GM12878 (cell line): ENCODE data around the gene ROBO1. TPM values are rescaled to one million over a fixed set of nuclear protein-coding genes. Genes with fewer than 3 reads are reported as not detected.

Experiments used
- BHLHE40 ChIP-seq, 2 experiments: fragments of 450-650 bp in 1 of 2; IDR thresholded peaks; 2 replicates each; pipeline ENCODE4 v1.6.1; 2011 to 2017; ENCODE audit warnings: low read depth in 2 of 2, borderline replicate concordance in 1 of 2, improper control_type of control experiment in 1 of 2, low read length in 1 of 2, mild to moderate bottlenecking in 1 of 2
- MTA3 ChIP-seq: IDR thresholded peaks from 2 replicates; pipeline ENCODE4 v1.6.1; 2012; ENCODE audit warnings: low read length, inconsistent platforms, borderline replicate concordance
- RB1 ChIP-seq: fragments of 450-650 bp; formaldehyde crosslinking; IDR thresholded peaks from 2 replicates; pipeline ENCODE4 v1.6.1; 2017; ENCODE audit warnings: mild to moderate bottlenecking, borderline replicate concordance
- RBBP5 ChIP-seq: fragments of 200-600 bp; sonication (generic); conservative IDR thresholded peaks from 2 replicates; pipeline ENCODE4 v1.6.1; 2016
- polyA plus RNA-seq, 11 experiments: library from polyadenylated mRNA; depleted of rRNA in 4 of 11; unstranded in 6 of 11; stranded (reverse) in 5 of 11; fragments of >200 nt; fragmentation: Nextera tagmentation in 4 of 11; fragmentation: Illumina TruSeq in 1 of 11; extraction: Ambion mirVana in 4 of 11; extraction: Trizol in 1 of 11; gene quantifications; 1 replicate in 1 of 11; 2 replicates in 10 of 11; pipeline versions ENCODE4 v1.2.1 to v1.2.3, GENCODE V29; 2011 to 2016; ENCODE audit warnings: inconsistent platforms in 2 of 11, missing spikeins in 2 of 11, low read depth in 1 of 11
- total RNA-seq, 4 experiments: library from RNA; depleted of rRNA in 3 of 4; stranded (reverse); fragments of >200 nt in 3 of 4; fragmentation: Illumina TruSeq in 1 of 4; extraction: Trizol in 1 of 4; gene quantifications; 2 replicates each; pipeline versions ENCODE4 v1.2.1 to v1.2.3, GENCODE V29; 2013 to 2021
- TF ChIP-seq, protein P1 (sequence below): fragments of 450-650 bp; IDR thresholded peaks from 2 replicates; pipeline ENCODE4 v1.6.1; 2017; ENCODE audit warnings: mild to moderate bottlenecking, moderate library complexity
- TF ChIP-seq, protein P2 (sequence below): fragments of 450-650 bp; IDR thresholded peaks from 2 replicates; pipeline ENCODE4 v1.6.1; 2017; ENCODE audit warnings: low read depth, mild to moderate bottlenecking, moderate library complexity
- TF ChIP-seq, protein P3 (sequence below): fragments of 450-650 bp; conservative IDR thresholded peaks from 2 replicates; pipeline ENCODE4 v1.6.1; 2017; ENCODE audit warnings: mild to moderate bottlenecking, moderate library complexity
- TF ChIP-seq, protein P4 (sequence below): fragments of 450-650 bp; IDR thresholded peaks from 2 replicates; pipeline ENCODE4 v1.6.1; 2017; ENCODE audit warnings: antibody characterized with exemption, mild to moderate bottlenecking, moderate library complexity

ROBO1 gene
- total and polyA plus RNA-seq, 10 of the 15 experiments (the other 5 are each of a cell fraction or from before 2014, with no cell fraction given), result 0.29 to 46.5 (median 1.2) TPM

DNA sequence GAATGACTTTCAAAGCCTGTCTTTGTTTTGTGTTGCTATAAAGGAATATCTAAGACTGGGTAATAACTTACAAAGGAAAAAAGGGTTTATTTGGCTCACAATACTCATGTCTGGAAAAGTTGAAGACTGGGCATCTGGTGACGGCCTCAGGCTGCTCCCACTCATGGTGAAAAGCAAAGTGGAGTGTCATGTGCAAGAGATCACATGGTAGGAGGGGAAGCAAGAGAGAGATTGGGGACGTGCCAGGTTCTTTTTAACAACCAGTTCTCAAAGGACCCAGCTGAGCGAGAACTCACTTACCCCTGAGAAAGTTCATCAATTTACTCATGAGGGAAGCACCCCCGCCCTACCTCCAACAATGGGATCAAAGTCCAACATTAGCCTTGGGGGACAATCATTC lies 929.4 kb downstream of the ROBO1 start (continued):
- TF ChIP-seq, protein P1, sequence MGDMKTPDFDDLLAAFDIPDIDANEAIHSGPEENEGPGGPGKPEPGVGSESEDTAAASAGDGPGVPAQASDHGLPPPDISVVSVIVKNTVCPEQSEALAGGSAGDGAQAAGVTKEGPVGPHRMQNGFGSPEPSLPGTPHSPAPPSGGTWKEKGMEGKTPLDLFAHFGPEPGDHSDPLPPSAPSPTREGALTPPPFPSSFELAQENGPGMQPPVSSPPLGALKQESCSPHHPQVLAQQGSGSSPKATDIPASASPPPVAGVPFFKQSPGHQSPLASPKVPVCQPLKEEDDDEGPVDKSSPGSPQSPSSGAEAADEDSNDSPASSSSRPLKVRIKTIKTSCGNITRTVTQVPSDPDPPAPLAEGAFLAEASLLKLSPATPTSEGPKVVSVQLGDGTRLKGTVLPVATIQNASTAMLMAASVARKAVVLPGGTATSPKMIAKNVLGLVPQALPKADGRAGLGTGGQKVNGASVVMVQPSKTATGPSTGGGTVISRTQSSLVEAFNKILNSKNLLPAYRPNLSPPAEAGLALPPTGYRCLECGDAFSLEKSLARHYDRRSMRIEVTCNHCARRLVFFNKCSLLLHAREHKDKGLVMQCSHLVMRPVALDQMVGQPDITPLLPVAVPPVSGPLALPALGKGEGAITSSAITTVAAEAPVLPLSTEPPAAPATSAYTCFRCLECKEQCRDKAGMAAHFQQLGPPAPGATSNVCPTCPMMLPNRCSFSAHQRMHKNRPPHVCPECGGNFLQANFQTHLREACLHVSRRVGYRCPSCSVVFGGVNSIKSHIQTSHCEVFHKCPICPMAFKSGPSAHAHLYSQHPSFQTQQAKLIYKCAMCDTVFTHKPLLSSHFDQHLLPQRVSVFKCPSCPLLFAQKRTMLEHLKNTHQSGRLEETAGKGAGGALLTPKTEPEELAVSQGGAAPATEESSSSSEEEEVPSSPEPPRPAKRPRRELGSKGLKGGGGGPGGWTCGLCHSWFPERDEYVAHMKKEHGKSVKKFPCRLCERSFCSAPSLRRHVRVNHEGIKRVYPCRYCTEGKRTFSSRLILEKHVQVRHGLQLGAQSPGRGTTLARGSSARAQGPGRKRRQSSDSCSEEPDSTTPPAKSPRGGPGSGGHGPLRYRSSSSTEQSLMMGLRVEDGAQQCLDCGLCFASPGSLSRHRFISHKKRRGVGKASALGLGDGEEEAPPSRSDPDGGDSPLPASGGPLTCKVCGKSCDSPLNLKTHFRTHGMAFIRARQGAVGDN, result peak; percentile 37; the same call in 1 of the 2 replicates
- no peak for TF ChIP-seq RB1
- peak in 1 of 2 experiments; percentile 57; a peak in 2 of 4 replicates for TF ChIP-seq BHLHE40 (IDR thresholded peaks at IDR 0.05; ENCODE audit: borderline replicate concordance in 1 of 2, low read depth in 2 of 2, low read length in 1 of 2)
- TF ChIP-seq, protein P2, sequence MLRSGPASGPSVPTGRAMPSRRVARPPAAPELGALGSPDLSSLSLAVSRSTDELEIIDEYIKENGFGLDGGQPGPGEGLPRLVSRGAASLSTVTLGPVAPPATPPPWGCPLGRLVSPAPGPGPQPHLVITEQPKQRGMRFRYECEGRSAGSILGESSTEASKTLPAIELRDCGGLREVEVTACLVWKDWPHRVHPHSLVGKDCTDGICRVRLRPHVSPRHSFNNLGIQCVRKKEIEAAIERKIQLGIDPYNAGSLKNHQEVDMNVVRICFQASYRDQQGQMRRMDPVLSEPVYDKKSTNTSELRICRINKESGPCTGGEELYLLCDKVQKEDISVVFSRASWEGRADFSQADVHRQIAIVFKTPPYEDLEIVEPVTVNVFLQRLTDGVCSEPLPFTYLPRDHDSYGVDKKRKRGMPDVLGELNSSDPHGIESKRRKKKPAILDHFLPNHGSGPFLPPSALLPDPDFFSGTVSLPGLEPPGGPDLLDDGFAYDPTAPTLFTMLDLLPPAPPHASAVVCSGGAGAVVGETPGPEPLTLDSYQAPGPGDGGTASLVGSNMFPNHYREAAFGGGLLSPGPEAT, result peak; percentile 63
- TF ChIP-seq, protein P3, sequence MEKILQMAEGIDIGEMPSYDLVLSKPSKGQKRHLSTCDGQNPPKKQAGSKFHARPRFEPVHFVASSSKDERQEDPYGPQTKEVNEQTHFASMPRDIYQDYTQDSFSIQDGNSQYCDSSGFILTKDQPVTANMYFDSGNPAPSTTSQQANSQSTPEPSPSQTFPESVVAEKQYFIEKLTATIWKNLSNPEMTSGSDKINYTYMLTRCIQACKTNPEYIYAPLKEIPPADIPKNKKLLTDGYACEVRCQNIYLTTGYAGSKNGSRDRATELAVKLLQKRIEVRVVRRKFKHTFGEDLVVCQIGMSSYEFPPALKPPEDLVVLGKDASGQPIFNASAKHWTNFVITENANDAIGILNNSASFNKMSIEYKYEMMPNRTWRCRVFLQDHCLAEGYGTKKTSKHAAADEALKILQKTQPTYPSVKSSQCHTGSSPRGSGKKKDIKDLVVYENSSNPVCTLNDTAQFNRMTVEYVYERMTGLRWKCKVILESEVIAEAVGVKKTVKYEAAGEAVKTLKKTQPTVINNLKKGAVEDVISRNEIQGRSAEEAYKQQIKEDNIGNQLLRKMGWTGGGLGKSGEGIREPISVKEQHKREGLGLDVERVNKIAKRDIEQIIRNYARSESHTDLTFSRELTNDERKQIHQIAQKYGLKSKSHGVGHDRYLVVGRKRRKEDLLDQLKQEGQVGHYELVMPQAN, result no peak
- TF ChIP-seq, protein P4, sequence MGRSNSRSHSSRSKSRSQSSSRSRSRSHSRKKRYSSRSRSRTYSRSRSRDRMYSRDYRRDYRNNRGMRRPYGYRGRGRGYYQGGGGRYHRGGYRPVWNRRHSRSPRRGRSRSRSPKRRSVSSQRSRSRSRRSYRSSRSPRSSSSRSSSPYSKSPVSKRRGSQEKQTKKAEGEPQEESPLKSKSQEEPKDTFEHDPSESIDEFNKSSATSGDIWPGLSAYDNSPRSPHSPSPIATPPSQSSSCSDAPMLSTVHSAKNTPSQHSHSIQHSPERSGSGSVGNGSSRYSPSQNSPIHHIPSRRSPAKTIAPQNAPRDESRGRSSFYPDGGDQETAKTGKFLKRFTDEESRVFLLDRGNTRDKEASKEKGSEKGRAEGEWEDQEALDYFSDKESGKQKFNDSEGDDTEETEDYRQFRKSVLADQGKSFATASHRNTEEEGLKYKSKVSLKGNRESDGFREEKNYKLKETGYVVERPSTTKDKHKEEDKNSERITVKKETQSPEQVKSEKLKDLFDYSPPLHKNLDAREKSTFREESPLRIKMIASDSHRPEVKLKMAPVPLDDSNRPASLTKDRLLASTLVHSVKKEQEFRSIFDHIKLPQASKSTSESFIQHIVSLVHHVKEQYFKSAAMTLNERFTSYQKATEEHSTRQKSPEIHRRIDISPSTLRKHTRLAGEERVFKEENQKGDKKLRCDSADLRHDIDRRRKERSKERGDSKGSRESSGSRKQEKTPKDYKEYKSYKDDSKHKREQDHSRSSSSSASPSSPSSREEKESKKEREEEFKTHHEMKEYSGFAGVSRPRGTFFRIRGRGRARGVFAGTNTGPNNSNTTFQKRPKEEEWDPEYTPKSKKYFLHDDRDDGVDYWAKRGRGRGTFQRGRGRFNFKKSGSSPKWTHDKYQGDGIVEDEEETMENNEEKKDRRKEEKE, result no peak
- no peak for TF ChIP-seq MTA3
- no peak for TF ChIP-seq RBBP5
